Fibroblast of lung (primary cell): ENCODE data around the gene JKAMP. TPM values are rescaled to one million over a fixed set of nuclear protein-coding genes. Genes with fewer than 3 reads are reported as not detected.

ENCODE experiments used
- DNase-seq, 2 donors: peaks; one replicate each; pipeline versions ENCODE4 v3.0.0 to v3.0.0-alpha.2; 2010; ENCODE audit warnings: low read depth in 2 of 2
- H2AFZ ChIP-seq: 2 replicates; pipeline ENCODE4 v1.5.1; 2012; ENCODE audit warnings: low read length, control low read depth, inconsistent platforms
- H3K27ac ChIP-seq: 2 replicates; pipeline ENCODE4 v1.5.1; 2011; ENCODE audit warnings: low read length, control low read depth; ENCODE audit not compliant: insufficient read depth
- H3K27me3 ChIP-seq: 2 replicates; pipeline ENCODE4 v1.5.1; 2011; ENCODE audit warnings: mild to moderate bottlenecking, low read length; ENCODE audit not compliant: control insufficient read depth, insufficient read depth
- H3K36me3 ChIP-seq: 2 replicates; pipeline ENCODE4 v1.5.1; 2011; ENCODE audit warnings: low read length; ENCODE audit not compliant: control insufficient read depth, insufficient read depth
- H3K4me1 ChIP-seq: 2 replicates; pipeline ENCODE4 v1.5.1; 2011; ENCODE audit warnings: low read length; ENCODE audit not compliant: control insufficient read depth, insufficient read depth; ENCODE audit errors: extremely low read depth
- H3K4me2 ChIP-seq: 2 replicates; pipeline ENCODE4 v1.5.1; 2011; ENCODE audit warnings: low read length, control low read depth; ENCODE audit not compliant: insufficient read depth; ENCODE audit errors: extremely low read depth
- H3K4me3 ChIP-seq, 4 experiments: fragments of 200-600 bp in 1 of 4; sonication (generic) in 1 of 4; replicated peaks in 1 of 4; 2 replicates each; pipeline ENCODE4 v1.5.1; 2011 to 2016; ENCODE audit warnings: low read length in 4 of 4, low read depth in 3 of 4, mild to moderate bottlenecking in 3 of 4, control low read depth in 2 of 4, inconsistent platforms in 1 of 4, mixed read lengths in 1 of 4; ENCODE audit not compliant: insufficient read depth in 1 of 4; ENCODE audit errors: control extremely low read depth in 1 of 4
- H3K79me2 ChIP-seq: 2 replicates; pipeline ENCODE4 v1.5.1; 2012; ENCODE audit warnings: mild to moderate bottlenecking, low read length, inconsistent platforms; ENCODE audit not compliant: control insufficient read depth, insufficient read depth
- H3K9ac ChIP-seq: 2 replicates; pipeline ENCODE4 v1.5.1; 2011; ENCODE audit warnings: mild to moderate bottlenecking, low read length, control low read depth; ENCODE audit not compliant: insufficient read depth
- H3K9me3 ChIP-seq: 2 replicates; pipeline ENCODE4 v1.5.1; 2012; ENCODE audit warnings: low read depth, low read length; ENCODE audit not compliant: control insufficient read depth, insufficient read depth
- H4K20me1 ChIP-seq: 2 replicates; pipeline ENCODE4 v1.5.1; 2011; ENCODE audit warnings: low read length; ENCODE audit not compliant: control insufficient read depth, insufficient read depth; ENCODE audit errors: extremely low read depth
- CTCF ChIP-seq, 2 donors: IDR thresholded peaks in 1 of 2; conservative IDR thresholded peaks in 1 of 2; 1 replicate in 1 of 2; 2 replicates in 1 of 2; pipeline ENCODE4 v1.5.1; 2011 to 2012; ENCODE audit warnings: low read length in 2 of 2, control low read depth in 1 of 2, inconsistent platforms in 1 of 2, low read depth in 1 of 2, mild to moderate bottlenecking in 1 of 2
- EZH2 ChIP-seq: IDR thresholded peaks from 2 replicates; pipeline ENCODE4 v1.5.1; 2012; ENCODE audit warnings: low read length, control low read depth, mild to moderate bottlenecking; ENCODE audit errors: missing control alignments
- polyA plus RNA-seq, 2 donors: library from polyadenylated mRNA; depleted of rRNA in 1 of 2; stranded (reverse) in 1 of 2; unstranded in 1 of 2; fragments of >200 nt; gene quantifications; 2 replicates each; pipeline ENCODE4 v1.2.1, GENCODE V29; 2011 to 2012; ENCODE audit warnings: missing spikeins in 1 of 2
- total RNA-seq: library from RNA; depleted of rRNA; stranded (reverse); fragments of >200 nt; gene quantifications from 2 replicates; pipeline ENCODE4 v1.2.1, GENCODE V29; 2014

The JKAMP gene
- total and polyA plus RNA-seq, 2 donors (not counting 1 experiment from before 2014, with no cell fraction given) = 80.1 to 207 TPM

DNA sequence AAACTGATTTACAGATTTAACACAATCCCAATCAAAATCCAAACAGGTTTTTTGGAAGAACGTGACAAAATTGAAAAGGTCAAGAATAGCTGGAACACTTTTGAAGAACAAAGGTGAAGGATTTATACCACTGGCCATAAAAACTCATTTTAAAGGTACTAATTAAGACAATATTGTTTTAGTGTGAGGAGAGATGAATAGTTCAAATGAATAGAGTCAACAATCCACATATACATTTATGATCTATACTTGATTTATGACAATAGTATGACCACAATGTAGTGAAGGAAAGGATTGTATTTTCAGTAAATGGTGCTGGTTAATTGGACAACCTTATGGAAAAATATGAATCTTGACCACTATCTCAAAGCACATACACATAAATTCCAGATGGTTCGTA lies 63.0 kb downstream of the JKAMP start:
- no peak overlapping the region for H3K9ac ChIP-seq
- no peak for TF ChIP-seq CTCF (conservative IDR thresholded peaks at IDR 0.05 in 1 of 2, IDR thresholded peaks at IDR 0.05 in 1 of 2; ENCODE audit: low read depth in 1 of 2, low read length in 2 of 2)
- no peak for TF ChIP-seq EZH2
- no peak for DNase-seq
- no peaks in the 10 kb centered on the region for H3K36me3 ChIP-seq
- H3K4me1 ChIP-seq = no peaks in the 10 kb centered on the region
- H2AFZ ChIP-seq = no peak overlapping the region
- H4K20me1 ChIP-seq = no peaks in the 10 kb centered on the region
- H3K27ac ChIP-seq = no peak overlapping the region
- H3K79me2 ChIP-seq = no peaks in the 10 kb centered on the region
- H3K27me3 ChIP-seq = no peaks in the 10 kb centered on the region
- no peak overlapping the region for H3K4me3 ChIP-seq
- H3K9me3 ChIP-seq = no peaks in the 10 kb centered on the region
- no peak overlapping the region for H3K4me2 ChIP-seq

Other genes with a start within 250 kb of the JKAMP start
- gene GPR135, start 19.1 kb upstream of the JKAMP start, total RNA-seq = 1.8 and 3.0 TPM in 2 replicates
- gene GPR135, start 19.1 kb upstream of the JKAMP start, polyA plus RNA-seq = 0.78 and 2.1 TPM in 2 replicates
- gene L3HYPDH, start 109 bp upstream of the JKAMP start, total RNA-seq = 39.8 and 50.4 TPM in 2 replicates
- 28.7 and 31.7 TPM in 2 replicates for gene L3HYPDH, start 109 bp upstream of the JKAMP start, polyA plus RNA-seq
- gene CCDC175, start 92.3 kb downstream of the JKAMP start, total RNA-seq = not detected in 2 replicates
- gene CCDC175, start 92.3 kb downstream of the JKAMP start, polyA plus RNA-seq = not detected in 2 replicates